SK-N-SH (cell line): ENCODE results near the gene PNRC2. TPM values are rescaled to one million over a fixed set of nuclear protein-coding genes. Genes with fewer than 3 reads are reported as not detected.

Experiments used
- CHD2 ChIP-seq: fragments of 150-350 bp; IDR thresholded peaks from 2 replicates; pipeline ENCODE4 v1.6.1; 2018; ENCODE audit warnings: low read length; ENCODE audit not compliant: partially characterized antibody
- EP300 ChIP-seq, 2 experiments: IDR thresholded peaks; 2 replicates each; pipeline versions ENCODE4 v1.4.0 to v1.6.1; 2012; ENCODE audit warnings: borderline replicate concordance in 1 of 2, low read depth in 1 of 2, low read length in 1 of 2
- EZH2phosphoT487 ChIP-seq: fragments of 200-600 bp; sonication (generic); IDR thresholded peaks from 2 replicates; pipeline ENCODE4 v1.6.1; 2017; ENCODE audit warnings: low read depth, mixed run types, mild to moderate bottlenecking, antibody characterized with exemption, moderate library complexity, borderline replicate concordance
- FOSL2 ChIP-seq: IDR thresholded peaks from 2 replicates; pipeline ENCODE4 v1.4.0; 2012; ENCODE audit warnings: low read depth, mild to moderate bottlenecking, moderate library complexity, borderline replicate concordance
- FOXJ3 ChIP-seq: sonication (generic); formaldehyde crosslinking; IDR thresholded peaks from 2 replicates; pipeline ENCODE4 v1.5.1; 2020; ENCODE audit warnings: mild to moderate bottlenecking, missing genetic modification reagents
- GATA2 ChIP-seq: sonication (generic); formaldehyde crosslinking; IDR thresholded peaks from 2 replicates; pipeline ENCODE4 v1.5.0; 2020; ENCODE audit warnings: mild to moderate bottlenecking, missing genetic modification reagents
- MXI1 ChIP-seq: IDR thresholded peaks from 2 replicates; pipeline ENCODE4 v1.6.1; 2012; ENCODE audit warnings: mild to moderate bottlenecking, low read depth, low read length, improper control_type of control experiment
- NFIC ChIP-seq: IDR thresholded peaks from 2 replicates; pipeline ENCODE4 v1.4.0; 2012; ENCODE audit warnings: borderline replicate concordance
- NRF1 ChIP-seq: IDR thresholded peaks from 2 replicates; pipeline ENCODE4 v1.6.1; 2012; ENCODE audit warnings: low read depth, mild to moderate bottlenecking, low read length
- POLR2AphosphoS5 ChIP-seq: IDR thresholded peaks from 2 replicates; pipeline ENCODE4 v1.6.1; 2012; ENCODE audit warnings: low read depth, low read length
- RCOR1 ChIP-seq: fragments of 150-350 bp; IDR thresholded peaks from 2 replicates; pipeline ENCODE4 v1.6.1; 2017; ENCODE audit warnings: antibody characterized with exemption, low read length
- RFX5 ChIP-seq: IDR thresholded peaks from 2 replicates; pipeline ENCODE4 v1.6.1; 2012; ENCODE audit warnings: mild to moderate bottlenecking, improper control_type of control experiment, low read length
- RXRA ChIP-seq: IDR thresholded peaks from 2 replicates; pipeline ENCODE4 v1.4.0; 2012; ENCODE audit warnings: low read depth, mild to moderate bottlenecking, borderline replicate concordance
- SIN3A ChIP-seq: IDR thresholded peaks from 2 replicates; pipeline ENCODE4 v1.6.1; 2012; ENCODE audit warnings: low read depth, mild to moderate bottlenecking, low read length, moderate library complexity, borderline replicate concordance
- SMC3 ChIP-seq: IDR thresholded peaks from 2 replicates; pipeline ENCODE4 v1.6.1; 2012; ENCODE audit warnings: low read depth, low read length, improper control_type of control experiment
- TAF1 ChIP-seq: IDR thresholded peaks from 2 replicates; pipeline ENCODE4 v1.6.1; 2012; ENCODE audit warnings: low read depth, mild to moderate bottlenecking, low read length, moderate library complexity, borderline replicate concordance
- TEAD4 ChIP-seq: IDR thresholded peaks from 2 replicates; pipeline ENCODE4 v1.4.0; 2012; ENCODE audit warnings: mild to moderate bottlenecking, borderline replicate concordance; ENCODE audit not compliant: insufficient read depth
- YY1 ChIP-seq: IDR thresholded peaks from 2 replicates; pipeline ENCODE4 v1.4.0; 2012; ENCODE audit warnings: low read depth, mild to moderate bottlenecking
- polyA plus RNA-seq, 3 experiments: library from polyadenylated mRNA; depleted of rRNA; stranded (reverse); fragments of >200 nt; gene quantifications; 2 replicates each; pipeline ENCODE4 v1.2.3, GENCODE V29; 2012
- TF ChIP-seq, protein P1 (sequence below): IDR thresholded peaks from 2 replicates; pipeline ENCODE4 v1.6.1; 2012; ENCODE audit warnings: mild to moderate bottlenecking, low read depth, low read length, moderate library complexity
- TF ChIP-seq, protein P2 (sequence below): IDR thresholded peaks from 2 replicates; pipeline ENCODE4; 2012

Gene PNRC2
- polyA plus RNA-seq, 1 of the 3 experiments (the other 2 are of a cell fraction) = 43.8 TPM

DNA sequence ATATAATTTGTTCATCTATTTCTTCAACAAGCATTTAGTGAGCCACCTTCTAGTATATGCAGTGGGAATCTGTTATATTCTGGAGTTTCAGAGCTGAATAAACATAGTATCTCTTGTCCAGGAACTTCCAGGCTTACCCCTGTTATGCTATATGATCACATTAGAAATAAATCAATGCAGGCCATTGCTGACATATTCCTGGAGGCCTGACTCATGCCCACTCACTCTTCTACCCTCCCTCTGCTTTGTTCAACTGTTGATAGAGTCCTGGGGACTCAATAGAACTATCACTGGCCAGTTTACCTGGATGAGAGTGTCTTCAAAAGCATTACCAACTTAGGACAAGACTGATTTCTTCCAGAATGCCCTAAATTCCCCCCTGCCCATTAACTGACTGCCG, 49.8 kb downstream of the PNRC2 start (continued):
- no peak for TF ChIP-seq POLR2AphosphoS5
- TF ChIP-seq TAF1 = no peak
- TF ChIP-seq CHD2 = no peak
- TF ChIP-seq SMC3 = no peak
- TF ChIP-seq, protein P1, sequence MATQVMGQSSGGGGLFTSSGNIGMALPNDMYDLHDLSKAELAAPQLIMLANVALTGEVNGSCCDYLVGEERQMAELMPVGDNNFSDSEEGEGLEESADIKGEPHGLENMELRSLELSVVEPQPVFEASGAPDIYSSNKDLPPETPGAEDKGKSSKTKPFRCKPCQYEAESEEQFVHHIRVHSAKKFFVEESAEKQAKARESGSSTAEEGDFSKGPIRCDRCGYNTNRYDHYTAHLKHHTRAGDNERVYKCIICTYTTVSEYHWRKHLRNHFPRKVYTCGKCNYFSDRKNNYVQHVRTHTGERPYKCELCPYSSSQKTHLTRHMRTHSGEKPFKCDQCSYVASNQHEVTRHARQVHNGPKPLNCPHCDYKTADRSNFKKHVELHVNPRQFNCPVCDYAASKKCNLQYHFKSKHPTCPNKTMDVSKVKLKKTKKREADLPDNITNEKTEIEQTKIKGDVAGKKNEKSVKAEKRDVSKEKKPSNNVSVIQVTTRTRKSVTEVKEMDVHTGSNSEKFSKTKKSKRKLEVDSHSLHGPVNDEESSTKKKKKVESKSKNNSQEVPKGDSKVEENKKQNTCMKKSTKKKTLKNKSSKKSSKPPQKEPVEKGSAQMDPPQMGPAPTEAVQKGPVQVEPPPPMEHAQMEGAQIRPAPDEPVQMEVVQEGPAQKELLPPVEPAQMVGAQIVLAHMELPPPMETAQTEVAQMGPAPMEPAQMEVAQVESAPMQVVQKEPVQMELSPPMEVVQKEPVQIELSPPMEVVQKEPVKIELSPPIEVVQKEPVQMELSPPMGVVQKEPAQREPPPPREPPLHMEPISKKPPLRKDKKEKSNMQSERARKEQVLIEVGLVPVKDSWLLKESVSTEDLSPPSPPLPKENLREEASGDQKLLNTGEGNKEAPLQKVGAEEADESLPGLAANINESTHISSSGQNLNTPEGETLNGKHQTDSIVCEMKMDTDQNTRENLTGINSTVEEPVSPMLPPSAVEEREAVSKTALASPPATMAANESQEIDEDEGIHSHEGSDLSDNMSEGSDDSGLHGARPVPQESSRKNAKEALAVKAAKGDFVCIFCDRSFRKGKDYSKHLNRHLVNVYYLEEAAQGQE = no peak
- TF ChIP-seq TEAD4 = peak; percentile 83
- TF ChIP-seq NFIC = peak; percentile 64; the same call in 1 of the 2 replicates
- no peak for TF ChIP-seq FOXJ3 (CRISPR knock-in tag)
- TF ChIP-seq RFX5 = no peak
- peak; percentile 94 for TF ChIP-seq FOSL2
- no peak for TF ChIP-seq EZH2phosphoT487
- TF ChIP-seq RXRA = 0 out of 2 replicates have a peak, but pooled peaks have one; percentile 19
- TF ChIP-seq SIN3A = 0 out of 2 replicates have a peak, but pooled peaks have one; percentile 66
- peak in 1 of 2 experiments; percentile 36; a peak in 1 of 4 replicates for TF ChIP-seq EP300 (IDR thresholded peaks at IDR 0.05; ENCODE audit: borderline replicate concordance in 1 of 2, low read depth in 1 of 2, low read length in 1 of 2)
- no peak for TF ChIP-seq NRF1
- no peak for TF ChIP-seq GATA2
- TF ChIP-seq YY1 = no peak
- no peak for TF ChIP-seq RCOR1
- no peak for TF ChIP-seq MXI1
- TF ChIP-seq, protein P2, sequence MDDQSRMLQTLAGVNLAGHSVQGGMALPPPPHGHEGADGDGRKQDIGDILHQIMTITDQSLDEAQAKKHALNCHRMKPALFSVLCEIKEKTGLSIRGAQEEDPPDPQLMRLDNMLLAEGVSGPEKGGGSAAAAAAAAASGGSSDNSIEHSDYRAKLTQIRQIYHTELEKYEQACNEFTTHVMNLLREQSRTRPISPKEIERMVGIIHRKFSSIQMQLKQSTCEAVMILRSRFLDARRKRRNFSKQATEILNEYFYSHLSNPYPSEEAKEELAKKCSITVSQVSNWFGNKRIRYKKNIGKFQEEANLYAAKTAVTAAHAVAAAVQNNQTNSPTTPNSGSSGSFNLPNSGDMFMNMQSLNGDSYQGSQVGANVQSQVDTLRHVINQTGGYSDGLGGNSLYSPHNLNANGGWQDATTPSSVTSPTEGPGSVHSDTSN = peak; percentile 96
